Effector CD8-positive, alpha-beta T cell (primary cell): Measurements from ENCODE around the gene TMEM18.
A peak's percentile ranks its signal among the peaks of the same experiment; 100 is the strongest.

ENCODE experiments used
- DNase-seq: peaks from one replicate; lab custom pipeline; 2025; lab: John Stamatoyannopoulos, UW

Gene TMEM18

GRCh38 chr2:651951-652373 is 25.2 kb downstream of the TMEM18 start:
- no peak for DNase-seq

- DNase-seq: no peak
Observed at GRCh38 chr2:650343-651310, 26.6 kb downstream of the TMEM18 start.

GRCh38 chr2:649426-650342 is 27.5 kb downstream of the TMEM18 start:
- no peak for DNase-seq

GRCh38 chr2:648476-649424 is 28.5 kb downstream of the TMEM18 start:
- no peak for DNase-seq

GRCh38 chr2:647691-648231 is 29.4 kb downstream of the TMEM18 start:
- no peak for DNase-seq

GRCh38 chr2:647003-647560 is 30.1 kb downstream of the TMEM18 start:
- no peak for DNase-seq

GRCh38 chr2:644871-645270 is 32.3 kb downstream of the TMEM18 start:
- DNase-seq: no peak

- no peak for DNase-seq
Observed at GRCh38 chr2:643761-644160, 33.4 kb downstream of the TMEM18 start.

- no peak for DNase-seq
Observed at GRCh38 chr2:643334-643733, 33.9 kb downstream of the TMEM18 start.

- no peak for DNase-seq
Observed at GRCh38 chr2:641872-642815, 35.1 kb downstream of the TMEM18 start.

- no peak for DNase-seq
Observed at GRCh38 chr2:641164-641871, 35.9 kb downstream of the TMEM18 start.

- DNase-seq: no peak
Observed at GRCh38 chr2:639703-640102, 37.5 kb downstream of the TMEM18 start.

GRCh38 chr2:637804-638203 is 39.4 kb downstream of the TMEM18 start:
- DNase-seq: no peak

- DNase-seq: no peak
Observed at GRCh38 chr2:637406-637776, 39.8 kb downstream of the TMEM18 start.

- DNase-seq: peak; percentile 38
Observed at GRCh38 chr2:636641-637405, 40.4 kb downstream of the TMEM18 start.

GRCh38 chr2:635687-636621 is 41.3 kb downstream of the TMEM18 start:
- DNase-seq: no peak
